ENCODE results near the gene LTO1.

LTO1 gene, protein sequence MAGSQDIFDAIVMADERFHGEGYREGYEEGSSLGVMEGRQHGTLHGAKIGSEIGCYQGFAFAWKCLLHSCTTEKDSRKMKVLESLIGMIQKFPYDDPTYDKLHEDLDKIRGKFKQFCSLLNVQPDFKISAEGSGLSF

DNA sequence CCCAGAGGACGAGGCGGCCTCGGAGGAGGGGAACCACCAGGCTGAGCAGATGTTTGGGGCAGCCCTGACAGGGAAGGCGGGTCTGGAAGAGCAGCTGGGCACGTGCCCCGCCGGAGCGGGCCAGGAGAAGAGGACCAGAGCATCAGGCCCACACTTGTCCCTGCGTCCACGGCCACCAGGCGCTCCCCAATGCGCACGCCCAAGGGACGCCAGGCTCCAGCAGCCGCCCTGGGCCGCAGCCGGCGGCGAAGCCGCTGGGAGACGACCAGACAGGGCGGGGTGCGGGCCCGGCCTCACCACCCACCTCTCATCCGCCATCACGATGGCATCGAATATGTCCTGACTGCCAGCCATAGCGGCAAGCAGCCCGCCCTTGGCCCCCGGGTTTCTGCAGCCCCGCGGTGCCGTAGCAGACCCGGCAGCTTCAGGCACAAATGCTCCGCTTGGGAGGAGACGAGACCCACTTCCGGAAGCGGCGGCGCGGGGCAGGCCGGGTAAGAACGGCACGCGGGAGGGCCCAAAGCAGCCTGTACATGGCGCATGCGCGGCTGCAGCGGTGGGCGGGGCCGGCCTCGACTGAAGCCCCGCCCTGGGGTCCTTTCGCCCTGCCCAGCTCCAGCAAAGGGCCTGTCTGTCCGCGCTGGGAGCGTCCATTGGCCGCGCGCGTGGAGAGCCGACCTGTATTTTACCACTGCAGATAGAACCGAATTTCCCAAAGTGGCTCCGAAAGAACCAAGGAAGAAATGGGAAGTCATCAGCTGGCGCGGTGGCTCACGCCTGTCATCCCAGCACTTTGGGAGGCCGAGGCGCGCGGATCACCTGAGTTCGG lies at the start of gene LTO1:
LTO1 (minus strand) TSS at position 468 of the 829 bp plus-strand sequence; CDS start at position 354, 114 bp downstream.
- peak; percentile 22 to 80 for DNase-seq

DNA sequence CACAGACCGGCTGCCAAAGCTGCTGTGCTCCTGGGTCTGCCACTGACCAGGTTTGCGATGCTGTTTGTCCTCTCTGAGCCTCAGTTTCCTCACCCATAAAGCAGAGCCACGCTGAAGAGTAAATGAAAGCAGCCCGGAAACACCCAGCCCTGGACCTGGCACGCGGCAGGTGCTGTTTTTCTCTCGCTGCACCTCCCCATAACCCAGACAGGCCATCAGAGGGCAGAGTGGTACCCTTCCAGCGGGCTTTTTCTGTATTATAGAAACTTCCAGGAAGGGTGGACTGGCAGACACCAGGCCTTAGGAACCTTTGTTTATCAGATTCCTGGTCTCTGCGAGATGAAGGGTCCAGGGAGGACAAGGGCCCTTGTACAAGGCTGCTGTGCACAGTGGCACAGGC lies 46.6 kb upstream of the LTO1 start:
- DNase-seq, result no peak

DNA sequence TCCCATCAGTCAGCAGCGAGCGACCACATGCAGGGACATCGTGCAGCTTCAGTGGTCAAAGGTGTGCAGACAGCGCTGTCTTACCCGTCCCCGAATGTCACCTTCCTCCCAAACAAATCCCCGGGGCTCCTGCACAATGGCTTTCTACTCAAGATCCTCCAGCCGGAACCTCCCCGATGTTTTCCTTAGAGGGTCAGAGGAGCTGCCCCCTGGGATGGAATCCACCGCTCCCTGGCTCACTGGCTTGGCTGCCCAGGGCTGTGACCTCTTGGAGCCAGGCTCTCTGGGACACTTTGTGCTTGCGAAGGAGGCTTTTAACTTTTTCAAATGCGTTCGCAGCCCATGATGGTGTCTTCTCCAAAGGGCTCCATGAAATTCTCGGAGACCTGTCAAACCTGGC lies 46.0 kb upstream of the LTO1 start:
- no peak for DNase-seq

DNA sequence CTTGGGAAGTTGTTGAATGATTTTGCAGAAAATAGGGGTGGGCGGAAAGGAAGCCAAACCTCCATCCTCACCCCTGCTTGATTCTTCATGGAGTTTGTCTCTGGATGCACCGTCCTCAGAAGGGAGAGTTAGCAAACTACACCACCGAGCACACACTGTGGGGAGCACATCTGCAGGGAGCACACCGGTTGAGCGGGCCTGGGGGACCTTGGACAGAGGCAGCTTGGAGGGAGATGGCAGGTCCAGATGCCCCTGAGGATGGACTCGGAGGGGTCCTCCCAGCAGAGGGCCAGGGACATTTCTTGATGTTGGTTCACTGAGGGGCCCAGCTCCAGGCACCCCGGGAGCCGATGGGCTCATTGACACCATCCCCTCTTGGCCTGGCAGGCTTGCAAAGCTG lies 43.8 kb upstream of the LTO1 start:
- no peak for DNase-seq

DNA sequence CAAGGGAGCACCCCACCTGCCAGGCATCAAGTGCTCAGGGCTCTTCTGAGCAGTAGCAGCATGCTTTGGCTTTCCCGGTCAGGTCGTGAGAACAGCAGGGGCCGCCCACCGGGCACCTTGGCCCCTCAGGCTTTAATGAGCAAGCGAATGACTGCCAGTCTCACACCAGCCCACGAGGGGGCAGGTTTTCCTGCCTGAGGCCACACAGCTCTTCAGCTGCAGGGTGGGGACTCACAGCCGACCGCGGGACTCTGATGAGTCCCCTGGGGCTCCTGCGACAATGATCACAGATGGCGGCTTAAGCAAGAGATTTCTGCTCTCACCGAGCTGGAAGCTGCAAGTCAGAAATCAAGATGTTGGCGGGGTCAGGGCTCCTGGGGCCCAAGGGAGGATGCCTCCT lies 43.0 kb upstream of the LTO1 start:
- DNase-seq, result no peak

DNA sequence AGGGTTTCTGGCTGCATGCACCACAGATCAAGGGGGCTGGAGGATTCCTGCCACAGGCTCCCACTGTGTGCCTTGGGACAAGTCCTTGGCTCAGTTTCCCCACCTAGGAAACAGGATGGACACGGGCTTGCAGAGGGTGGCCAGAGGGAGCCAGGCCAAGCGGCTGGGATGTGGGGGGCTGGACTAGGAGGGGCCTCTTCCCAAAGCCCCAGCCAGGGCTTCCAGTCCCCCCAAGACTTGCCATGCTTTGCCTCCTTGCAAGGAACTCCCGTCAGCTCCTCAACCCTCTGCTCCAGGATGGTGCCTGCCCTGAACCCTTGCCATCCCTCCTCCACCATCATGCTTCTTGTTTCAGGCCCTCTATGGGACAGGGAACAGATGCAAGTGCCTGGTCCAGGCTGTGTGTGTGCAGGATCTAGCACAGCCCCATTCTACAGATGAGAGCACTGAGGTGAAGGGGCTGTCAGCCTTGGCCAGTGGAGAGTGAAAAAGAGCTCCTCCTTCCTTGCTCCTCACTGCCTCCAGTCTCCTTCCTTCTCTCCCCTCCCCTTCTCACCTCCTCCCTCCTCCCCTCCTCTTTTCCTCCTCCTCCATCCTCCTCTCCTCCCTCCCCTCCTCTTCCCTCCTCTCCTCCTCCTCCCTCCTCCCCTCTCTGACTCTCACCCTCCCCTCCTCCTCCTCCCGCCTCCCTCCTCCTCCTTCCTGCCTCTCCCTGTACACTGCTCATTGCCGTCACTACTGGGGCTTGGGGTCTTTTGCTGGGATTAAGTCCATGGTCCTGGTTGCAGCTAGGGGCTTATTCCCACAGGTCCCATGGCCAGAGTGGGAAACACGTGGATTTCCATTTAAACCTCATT lies 42.0 kb upstream of the LTO1 start:
- no peak for DNase-seq

DNA sequence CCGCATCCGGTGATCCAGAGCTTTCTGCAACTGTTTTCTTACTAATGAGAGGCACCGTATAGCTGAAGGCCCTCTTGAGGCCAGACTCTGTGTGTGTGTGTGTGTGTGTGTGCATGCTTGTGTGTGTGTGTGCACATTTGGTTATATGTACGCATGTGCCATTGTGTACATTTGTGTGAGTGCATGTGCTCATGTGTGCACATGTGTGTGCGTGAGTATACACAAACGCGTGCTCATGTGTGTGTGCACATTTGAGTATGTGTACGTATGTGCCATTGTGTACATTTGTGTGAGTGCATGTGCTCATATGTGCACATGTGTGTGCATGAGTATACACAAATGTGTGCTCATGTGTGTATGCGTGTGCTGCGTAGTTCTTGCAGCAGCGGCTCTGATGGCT lies 40.9 kb upstream of the LTO1 start:
- no peak for DNase-seq

DNA sequence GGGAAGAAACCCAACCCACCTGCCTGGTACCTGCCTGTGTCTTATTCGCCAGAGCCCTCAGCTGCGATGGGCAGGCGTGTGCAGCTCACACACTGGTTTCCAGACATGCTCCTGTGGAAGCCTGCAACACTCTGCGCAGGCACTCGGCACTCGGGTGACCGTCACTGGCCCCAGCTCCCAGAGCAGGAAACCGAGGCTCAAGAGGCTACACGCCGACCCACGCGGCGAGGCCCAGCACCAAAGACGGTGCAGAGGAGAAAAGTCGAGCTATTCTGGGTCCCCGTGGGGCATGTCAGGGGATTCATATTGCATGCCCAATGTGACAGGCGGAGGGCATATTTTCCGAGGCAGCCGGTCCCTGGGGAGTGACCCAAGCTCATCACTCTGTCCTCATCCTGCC lies 40.3 kb upstream of the LTO1 start:
- DNase-seq, result no peak

DNA sequence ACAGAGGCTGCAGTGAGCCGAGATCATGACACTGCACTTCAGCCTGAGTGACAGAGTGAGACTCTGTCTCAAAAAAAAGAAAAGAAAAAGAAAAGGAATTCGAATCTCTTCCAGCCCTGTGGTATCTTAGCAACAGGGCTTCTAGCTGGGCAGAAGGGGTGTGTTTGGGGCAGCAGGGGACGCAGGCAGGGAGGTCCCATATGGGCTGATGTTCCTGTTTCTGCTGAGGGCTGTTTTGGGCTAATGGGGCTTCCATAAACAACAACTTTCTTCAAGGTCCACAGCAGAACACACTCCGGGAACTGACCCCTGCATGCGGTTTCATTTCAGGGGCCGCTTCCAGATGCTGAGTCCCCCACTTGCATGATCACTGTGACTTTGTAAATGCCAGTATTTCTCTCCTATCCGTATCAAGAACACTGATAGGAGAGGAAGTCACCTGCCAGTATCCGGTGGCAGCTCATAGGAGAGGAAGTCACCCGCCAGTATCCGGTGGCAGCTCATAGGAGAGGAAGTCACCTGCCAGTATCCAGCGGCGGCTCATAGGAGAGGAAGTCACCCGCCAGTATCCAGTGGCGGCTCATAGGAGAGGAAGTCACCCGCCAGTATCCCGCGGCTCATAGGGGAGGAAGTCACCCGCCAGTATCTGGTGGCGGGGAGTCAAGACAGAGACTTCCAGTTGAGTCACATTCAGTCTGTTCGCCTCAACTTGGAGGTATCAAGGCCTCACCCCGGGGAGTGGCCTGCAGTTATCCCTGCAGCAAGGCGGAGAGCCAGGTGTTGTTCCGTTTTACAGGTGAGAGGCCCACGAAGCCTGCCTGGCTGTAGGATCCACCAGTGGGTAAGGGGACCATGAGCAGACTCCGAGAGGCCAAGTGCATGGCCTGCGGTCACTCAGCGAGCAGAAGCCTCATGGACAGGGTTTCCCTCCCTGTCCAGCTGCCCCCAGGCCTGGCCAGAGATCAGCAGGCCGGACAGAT lies 37.0 kb upstream of the LTO1 start:
- no peak for DNase-seq

DNA sequence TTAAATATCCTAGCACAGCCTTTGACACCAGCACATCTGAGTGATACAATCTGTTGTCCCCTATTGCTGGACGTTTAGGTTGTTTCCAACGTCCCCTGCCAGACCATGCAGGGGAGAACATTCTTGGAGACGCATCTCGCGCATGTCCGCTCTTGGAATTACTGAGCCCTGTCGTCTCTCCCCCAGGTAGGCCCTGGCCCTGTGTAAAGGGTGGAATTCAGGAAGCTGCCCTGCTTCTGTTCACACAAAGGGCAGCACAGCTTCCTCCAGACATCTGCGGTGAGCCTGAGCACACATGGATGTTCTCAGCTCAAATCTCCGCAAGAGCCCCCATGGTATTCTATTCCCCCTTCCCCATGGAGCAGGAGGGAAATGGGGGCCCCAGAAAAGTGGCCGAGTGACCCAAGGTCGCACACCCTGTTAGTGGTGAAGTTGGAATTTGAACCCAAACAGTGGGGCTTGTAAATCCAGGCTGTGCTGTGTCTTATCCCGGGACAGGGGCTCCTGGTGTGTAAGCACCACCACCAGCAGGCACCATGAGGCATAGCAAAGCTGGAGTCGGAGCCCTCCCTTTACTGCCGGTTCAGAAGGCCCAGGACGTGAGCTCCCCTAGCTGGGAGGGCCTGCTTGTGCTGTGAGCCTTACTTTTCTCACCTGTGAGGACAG lies 33.7 kb upstream of the LTO1 start:
- DNase-seq, result no peak

DNA sequence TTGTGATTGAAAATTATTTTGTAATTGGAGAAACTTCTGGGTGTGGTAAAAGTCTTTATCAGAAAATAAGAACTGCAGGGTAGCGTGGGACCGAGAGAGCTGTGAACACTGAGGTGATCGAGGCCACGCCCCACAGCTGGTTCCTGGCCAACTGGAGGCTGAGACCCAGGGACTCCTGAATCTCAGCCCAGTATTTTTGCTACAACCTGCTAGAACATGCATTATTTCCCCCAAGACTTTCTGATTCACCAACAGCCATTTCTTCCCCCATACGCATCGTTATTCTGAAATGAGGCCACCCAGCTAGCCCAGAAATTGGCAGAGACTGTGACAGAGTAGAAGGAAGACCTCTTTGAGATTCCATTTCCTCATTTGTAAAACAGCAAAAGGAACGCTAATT lies 32.0 kb upstream of the LTO1 start:
- DNase-seq, result no peak

DNA sequence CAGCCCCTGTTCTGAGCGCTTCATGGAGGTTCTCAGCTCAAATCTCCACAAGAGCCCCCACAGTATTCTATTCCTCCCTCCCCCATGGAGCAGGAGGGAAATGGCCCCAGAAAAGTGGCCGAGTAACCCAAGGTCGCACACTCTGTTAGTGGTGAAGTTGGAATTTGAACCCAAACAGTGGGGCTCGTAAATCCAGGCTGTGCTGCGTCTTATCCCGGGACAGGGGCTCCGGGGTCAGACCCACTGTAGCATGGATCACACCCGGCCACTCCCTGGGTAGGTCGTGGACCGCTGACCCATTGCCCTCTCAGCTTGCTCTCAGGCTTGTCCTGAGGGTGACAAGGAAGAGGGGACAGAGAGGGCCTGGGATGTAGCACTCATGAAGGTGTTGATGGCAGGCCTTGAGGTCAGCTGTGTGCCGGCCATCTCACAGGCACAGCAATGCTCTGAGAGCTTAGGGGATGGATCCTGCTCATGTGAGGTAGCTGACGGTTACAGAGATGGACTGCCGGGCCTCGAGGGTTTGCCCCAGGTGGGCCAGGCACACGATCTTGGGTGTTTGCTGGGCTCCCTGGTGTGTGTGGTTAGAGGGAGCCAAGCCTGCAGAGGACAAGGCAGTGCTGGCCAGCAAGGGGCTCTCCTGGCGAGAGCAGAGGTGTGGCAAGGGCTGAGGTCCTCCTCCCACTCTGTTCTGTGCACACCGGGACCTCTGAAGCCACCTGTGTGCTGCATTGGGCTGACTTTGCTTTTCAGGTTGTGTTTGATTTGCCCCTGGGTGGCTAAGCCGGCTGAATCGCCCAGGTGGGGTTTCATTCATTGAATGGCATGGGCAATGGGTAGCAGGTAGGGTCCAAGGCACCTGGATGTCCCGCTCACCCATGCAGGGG lies 31.0 kb upstream of the LTO1 start:
- no peak for DNase-seq

DNA sequence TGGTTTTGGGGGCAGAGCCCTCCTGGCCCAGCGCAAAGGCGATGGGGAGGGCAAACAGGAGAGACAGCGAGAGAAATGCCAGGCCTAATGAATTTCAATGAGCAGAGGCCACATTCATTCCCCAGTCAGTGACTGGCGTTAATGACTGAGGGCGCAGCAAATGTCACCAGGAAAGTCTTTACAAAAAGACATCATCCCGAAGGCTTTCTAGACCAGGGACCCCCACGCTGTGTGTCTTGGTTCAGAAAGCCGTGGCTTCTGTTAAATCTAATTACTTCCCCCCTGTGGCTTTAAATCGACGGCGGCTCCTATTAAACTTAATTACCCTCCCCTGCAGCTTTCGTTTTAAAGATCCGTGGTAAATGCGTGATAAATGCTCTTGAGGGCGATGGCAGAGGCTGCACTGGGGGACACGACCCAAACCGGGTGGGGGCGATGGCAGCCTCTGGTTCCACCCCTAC lies 30.2 kb upstream of the LTO1 start:
- no peak for DNase-seq

DNA sequence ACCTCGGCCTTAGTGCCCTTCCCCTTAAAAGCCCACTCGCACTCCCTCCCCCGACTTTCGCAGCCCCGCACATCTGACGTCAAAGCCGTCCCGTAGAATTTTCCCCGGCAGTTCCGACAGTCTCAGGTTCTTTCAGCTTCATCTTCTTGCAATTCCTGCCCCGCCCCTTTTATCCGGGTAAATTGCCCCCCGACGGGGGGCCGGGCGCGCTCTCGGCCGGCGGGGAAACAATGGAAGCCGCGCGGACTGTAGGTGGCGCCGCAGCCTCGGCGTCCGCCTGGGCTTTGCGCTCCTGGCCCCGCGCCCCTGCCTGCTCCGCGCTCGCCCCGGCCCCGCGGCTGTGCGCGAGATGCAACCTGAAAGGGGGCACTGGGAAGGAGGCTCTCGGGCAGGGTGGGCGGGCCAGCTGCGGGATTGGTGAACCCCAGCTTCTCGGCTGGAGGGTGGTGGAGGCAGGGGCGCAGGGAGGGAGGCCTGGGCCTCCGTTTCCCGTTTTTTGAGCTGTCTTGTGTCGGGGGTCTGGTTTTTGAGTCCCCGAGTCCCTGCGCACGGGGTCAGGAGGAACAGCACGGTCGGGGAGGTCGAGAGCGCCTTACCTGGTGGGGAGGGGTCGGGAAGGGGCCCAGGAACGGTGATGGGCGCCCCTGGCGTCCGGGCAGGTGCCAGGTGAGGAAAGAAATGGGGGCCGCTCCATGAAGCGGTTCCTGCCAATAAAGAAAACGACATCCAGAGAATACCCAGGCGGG lies 29.5 kb upstream of the LTO1 start:
- DNase-seq, result no peak

DNA sequence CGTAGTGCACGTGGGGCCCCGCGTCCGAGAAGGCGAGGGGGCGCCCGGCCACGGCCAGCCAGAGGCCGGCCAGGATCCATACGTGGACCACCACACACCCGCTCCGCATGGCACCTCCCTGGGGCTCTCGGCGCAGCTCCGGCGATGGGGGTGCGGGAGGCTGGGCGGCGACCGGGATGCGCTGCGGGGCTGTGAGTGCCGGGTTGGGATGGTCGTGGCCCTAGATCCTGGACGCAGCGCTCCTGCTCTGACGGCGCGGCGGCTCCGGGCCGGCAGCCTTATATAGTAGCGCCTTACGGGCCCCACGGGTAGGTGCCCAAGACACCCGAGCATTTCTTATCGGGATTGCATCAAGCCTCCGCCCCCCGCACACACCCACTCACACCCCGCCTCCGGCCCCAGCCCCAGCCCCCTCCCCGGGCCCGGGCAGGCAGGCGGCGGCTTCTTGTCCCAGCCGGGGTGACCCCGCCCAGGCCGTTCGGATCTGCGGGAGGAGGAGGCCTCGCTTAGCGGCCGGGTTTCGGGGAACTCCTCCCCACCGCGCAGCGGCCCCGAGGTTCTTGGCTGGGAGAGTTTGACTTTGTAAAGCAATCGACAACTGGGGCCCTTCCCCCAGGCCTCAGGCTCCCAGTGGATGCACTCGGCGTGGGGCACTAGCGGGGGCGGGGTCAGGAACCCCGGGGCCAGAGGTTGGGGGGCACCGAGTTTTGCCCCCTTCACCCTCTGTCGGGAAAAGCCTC lies 28.8 kb upstream of the LTO1 start, which contains the start of gene FGF19:
FGF19 (minus strand) TSS at position 255 of the 740 bp plus-strand sequence; CDS start at position 109, 146 bp downstream.
- DNase-seq, result no peak

DNA sequence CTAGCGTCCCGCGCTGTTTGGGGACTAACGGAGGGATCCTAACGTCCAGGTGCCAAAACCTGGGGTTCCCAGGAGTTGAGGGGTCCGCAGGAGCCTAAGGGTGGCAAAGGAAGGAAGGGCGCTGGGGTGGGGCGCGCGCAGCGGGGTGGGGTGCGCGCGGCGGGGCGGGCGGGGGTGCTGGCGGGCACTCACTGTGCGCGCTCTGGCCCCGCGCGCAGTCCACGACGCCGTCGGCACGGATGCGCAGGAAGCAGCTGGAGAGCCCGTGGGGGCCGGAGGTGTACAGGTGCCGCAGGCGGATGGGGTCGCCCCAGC lies 28.3 kb upstream of the LTO1 start:
- DNase-seq, result no peak

DNA sequence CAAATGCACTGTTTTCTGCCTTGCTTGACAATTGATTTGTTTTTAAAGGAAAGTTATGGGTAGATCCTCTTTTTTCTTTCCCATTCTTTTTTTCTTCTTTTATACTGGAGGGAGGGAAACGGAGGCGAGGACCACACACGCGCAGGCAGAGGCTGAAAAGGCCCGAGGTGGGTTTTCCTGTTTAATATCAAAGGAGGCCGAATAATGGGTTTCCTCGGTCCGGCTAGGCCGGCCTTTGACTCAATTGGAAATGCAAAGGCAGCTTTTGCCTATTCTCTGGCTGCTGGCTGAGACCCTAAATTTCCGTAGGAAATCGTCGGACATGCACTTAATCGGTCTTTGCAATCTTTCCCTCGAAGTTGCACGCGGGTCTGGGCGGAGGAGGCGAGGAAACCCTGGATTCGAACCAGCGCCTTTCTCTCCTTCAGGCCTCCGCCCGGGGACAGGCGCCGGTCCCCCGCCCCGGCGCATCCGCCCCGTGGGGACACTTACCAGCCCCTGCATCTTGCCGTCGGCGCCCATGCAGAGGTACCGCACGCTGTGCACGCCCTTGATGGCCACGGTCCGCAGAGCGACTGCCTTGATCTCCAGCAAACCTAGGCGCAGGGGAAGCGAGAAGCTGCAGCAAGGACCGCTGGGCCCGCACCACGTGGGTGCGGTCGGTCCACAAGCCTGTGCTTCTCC lies 27.8 kb upstream of the LTO1 start:
- no peak for DNase-seq

DNA sequence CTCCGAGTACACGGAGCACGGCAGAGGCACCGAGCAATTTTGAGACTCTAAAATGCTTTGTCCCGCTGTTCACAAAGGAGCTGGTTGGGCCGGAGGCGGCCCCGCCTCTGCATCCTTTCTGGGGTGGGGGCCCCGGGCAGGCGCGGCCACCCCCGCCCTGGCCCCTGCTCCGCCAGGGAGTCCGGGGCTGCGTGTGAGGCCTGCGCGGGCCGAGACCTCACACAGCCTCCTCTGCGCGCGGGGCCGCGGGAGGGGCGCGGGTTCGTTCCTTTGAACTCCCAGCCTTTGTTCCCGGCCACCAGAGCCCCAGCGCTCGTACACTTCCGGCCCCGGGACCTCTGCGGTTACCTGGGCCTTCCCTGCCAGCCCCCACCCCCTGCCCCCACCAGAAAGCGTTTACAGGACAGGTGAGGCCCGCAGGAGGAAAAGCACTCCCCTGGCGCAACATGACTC lies 27.1 kb upstream of the LTO1 start:
- DNase-seq, result no peak

Data from cerebellar nuclear complex (tissue), 1 donor.